ENCODE measurements around the gene PIANP. TPM values are rescaled to one million over a fixed set of nuclear protein-coding genes. Genes with fewer than 3 reads are reported as not detected.

Gene PIANP
- total and polyA plus RNA-seq, 10 donors, result 0.10 to 0.30 (median 0.24) TPM; not detected in 5

DNA sequence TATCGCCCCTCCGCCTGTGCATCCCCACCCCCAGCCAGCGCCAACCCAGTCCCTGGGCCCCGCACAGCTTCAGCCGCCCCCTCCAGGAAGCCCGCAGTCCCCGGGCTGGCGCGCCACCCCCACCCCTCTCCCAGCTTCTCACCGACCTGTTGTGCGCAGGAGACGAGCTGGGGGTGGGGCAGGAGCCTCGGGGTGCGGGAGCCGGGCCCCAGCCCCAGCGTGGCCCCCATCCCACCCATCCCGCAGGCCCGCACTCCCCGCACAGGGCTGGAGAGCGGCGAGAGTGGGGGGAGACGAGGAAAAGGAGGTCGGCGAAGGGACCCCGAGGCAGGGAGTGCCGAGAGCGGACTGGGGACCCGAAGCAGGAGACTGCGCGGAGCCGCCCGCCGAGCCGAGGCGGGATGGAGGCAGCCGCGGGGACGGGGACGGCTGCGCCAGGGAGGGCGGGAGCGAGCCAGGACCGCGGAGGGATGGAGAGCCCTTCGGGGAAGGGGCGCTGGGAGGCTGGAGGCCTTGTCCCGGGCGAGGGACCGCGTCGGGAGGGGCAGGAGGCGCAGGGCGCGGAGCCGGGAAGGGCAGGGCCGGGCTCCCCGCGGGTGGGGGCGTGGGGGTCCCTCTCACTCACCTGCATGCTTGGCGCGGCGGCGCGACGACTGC is 498 bp downstream of the PIANP start:
- TF ChIP-seq, protein P1, sequence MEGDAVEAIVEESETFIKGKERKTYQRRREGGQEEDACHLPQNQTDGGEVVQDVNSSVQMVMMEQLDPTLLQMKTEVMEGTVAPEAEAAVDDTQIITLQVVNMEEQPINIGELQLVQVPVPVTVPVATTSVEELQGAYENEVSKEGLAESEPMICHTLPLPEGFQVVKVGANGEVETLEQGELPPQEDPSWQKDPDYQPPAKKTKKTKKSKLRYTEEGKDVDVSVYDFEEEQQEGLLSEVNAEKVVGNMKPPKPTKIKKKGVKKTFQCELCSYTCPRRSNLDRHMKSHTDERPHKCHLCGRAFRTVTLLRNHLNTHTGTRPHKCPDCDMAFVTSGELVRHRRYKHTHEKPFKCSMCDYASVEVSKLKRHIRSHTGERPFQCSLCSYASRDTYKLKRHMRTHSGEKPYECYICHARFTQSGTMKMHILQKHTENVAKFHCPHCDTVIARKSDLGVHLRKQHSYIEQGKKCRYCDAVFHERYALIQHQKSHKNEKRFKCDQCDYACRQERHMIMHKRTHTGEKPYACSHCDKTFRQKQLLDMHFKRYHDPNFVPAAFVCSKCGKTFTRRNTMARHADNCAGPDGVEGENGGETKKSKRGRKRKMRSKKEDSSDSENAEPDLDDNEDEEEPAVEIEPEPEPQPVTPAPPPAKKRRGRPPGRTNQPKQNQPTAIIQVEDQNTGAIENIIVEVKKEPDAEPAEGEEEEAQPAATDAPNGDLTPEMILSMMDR (IDR thresholded peaks at IDR 0.05 in 8 of 11, conservative IDR thresholded peaks at IDR 0.05 in 3 of 11), result no peak
- TF ChIP-seq POLR2A (IDR thresholded peaks at IDR 0.05) (no peak), POLR2AphosphoS5 (IDR thresholded peaks at IDR 0.05) (no peak)
- Histone ChIP-seq H3K36me3 (no peaks in the 10 kb centered on the region), H3K4me1 (peaks cover 7 to 55% (median 45%) of the 10 kb centered on the region in 6 donors), H3K9me3 (no peaks in the 10 kb centered on the region), H3K4me3 (peak overlapping the region; percentile 30 to 75 (median 38)), H3K27ac (peak overlapping the region in 1 of 8 donors; percentile 30), H3K27me3 (replicated peaks in 1 of 7) (peaks cover 0 to 82% (median 67%) of the 10 kb centered on the region in 7 donors)
- WGBS, 5 donors, result 0 to 3% (median 1%) methylated on average over 53 to 65 of the region's 65 CpGs
- DNase-seq, result peak; percentile 81
- intact Hi-C loops (cut with DNase I; ENCODE audit: low total_unique reads), result no loop called here

DNA sequence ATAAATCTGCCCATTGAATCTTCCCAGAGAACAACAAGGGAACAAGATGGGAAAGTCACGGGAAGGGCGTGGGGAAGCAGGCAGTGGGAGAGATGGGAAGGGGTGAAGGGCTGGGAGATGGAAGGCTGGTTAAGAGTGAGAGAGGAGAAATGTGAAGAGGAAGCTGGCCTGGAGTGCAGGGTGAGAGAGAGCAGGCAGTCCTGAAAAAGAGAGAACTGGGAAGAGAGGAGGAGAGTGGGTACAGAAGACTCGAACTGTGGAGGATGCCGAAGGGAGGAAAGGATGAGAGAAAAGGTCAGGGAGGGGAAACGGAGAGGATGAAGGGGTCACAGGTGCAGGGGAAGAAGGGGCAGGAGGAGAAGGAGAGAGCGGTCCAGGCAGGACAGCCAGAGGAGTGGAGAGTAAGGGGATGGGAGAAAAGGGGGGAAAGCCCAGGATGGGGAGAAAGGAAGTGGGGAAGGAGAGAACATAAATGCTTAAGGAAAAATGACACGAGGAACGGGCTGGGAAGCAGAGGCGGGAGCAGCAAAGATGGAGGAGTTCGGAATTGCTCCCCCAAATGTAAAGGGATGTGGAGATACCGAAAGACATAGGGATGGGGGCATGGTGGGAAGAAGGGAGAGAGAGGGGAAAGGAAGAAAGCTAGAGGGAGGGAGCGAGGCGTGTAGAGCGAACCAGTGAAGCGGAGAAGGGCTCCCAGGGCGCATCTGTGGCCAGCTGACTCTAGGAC is 1.2 kb downstream of the PIANP start:
- peaks cover 0 to 75% (median 62%) of the 10 kb centered on the region in 7 donors for H3K27me3 ChIP-seq (replicated peaks in 1 of 7)
- no peaks in the 10 kb centered on the region for H3K36me3 ChIP-seq
- peak overlapping the region in 7 of 8 donors; percentile 30 to 75 (median 38) for H3K4me3 ChIP-seq
- no peak for DNase-seq
- no peaks in the 10 kb centered on the region for H3K9me3 ChIP-seq
- intact Hi-C loops (cut with DNase I; ENCODE audit: low total_unique reads), result no loop called here
- no peak for TF ChIP-seq POLR2A (IDR thresholded peaks at IDR 0.05)
- TF ChIP-seq, protein P1 (IDR thresholded peaks at IDR 0.05 in 8 of 11, conservative IDR thresholded peaks at IDR 0.05 in 3 of 11), result no peak
- no peak for TF ChIP-seq POLR2AphosphoS5 (IDR thresholded peaks at IDR 0.05)
- WGBS, 5 donors, result 19 to 29% (median 23%) methylated on average over 13 to 16 of the region's 16 CpGs
- no peak overlapping the region for H3K27ac ChIP-seq
- H3K4me1 ChIP-seq, result peaks cover 7 to 57% (median 45%) of the 10 kb centered on the region in 6 donors

DNA sequence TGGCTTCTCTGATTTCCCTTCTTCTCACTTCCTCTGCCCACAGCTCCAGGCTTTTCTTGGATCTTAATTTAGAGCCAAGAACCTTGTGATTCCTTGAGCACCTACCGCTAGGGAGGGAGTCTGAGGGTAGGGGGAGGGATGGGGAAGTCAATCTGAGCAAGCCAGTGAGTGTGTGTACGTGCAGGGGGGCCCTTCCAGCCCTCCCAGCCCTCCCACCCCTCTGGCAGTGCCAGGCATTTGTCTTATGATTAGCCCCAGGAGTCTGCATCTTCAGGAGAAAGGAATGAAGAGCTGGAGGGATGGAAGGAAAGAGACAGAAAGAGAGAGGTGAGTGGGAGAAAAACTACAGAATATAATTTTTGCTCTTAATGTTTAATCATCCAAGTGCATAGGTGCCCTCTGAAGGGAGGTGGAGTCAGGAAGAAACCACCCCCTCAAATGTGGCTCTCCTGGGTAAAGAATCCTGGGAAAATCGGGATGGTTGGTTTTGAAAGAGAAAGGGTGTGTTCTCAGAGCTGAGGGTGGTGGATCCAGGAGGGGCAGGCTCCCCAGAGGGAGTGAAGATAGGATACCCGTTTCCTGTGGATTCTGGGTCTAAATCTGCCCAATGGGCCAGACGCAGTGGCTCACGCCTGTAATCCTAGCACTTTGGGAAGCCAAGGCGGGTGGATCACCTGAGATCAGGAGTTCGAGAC is 2.1 kb downstream of the PIANP start:
- intact Hi-C loops (cut with DNase I; ENCODE audit: low total_unique reads), result no loop called here
- Histone ChIP-seq H3K27ac (no peak overlapping the region), H3K27me3 (replicated peaks in 1 of 7) (peaks cover 0 to 65% (median 52%) of the 10 kb centered on the region in 7 donors), H3K4me1 (peaks cover 7 to 57% (median 45%) of the 10 kb centered on the region in 6 donors), H3K9me3 (no peaks in the 10 kb centered on the region), H3K4me3 (no peak overlapping the region), H3K36me3 (no peaks in the 10 kb centered on the region)
- TF ChIP-seq, protein P1 (IDR thresholded peaks at IDR 0.05 in 8 of 11, conservative IDR thresholded peaks at IDR 0.05 in 3 of 11), result no peak
- TF ChIP-seq POLR2AphosphoS5 (IDR thresholded peaks at IDR 0.05) (no peak), POLR2A (IDR thresholded peaks at IDR 0.05) (no peak)
- no peak for DNase-seq
- 58 to 66% (median 60%) methylated on average over 8 of the region's 8 CpGs for WGBS, 5 donors

Data from spleen (tissue), 11 donors.